Measurements from ENCODE around the gene NANS. TPM values are rescaled to one million over a fixed set of nuclear protein-coding genes. Genes with fewer than 3 reads are reported as not detected.
A peak's percentile ranks its signal among the peaks of the same experiment; 100 is the strongest.
"Not testable (repeated sequence)": the region's sequence is repeated elsewhere in the genome, so short reads cannot be mapped to it uniquely, and the experiment has no call there.

NANS gene
- total and polyA plus RNA-seq, 4 experiments from 2014 or later, result 22.1 to 55.3 (median 28.9) TPM

GRCh38 chr9:98074115-98074990, 17.8 kb downstream of the NANS start:
- DNase-seq, result peak; percentile 60 to 72 (median 62)
- Histone ChIP-seq H3K36me3 (ENCODE audit: insufficient read depth, low read length) (peaks cover 7% of the 10 kb centered on the region), H3K27ac (ENCODE audit: low read depth, low read length) (peak overlapping the region; percentile 67), H3K9me3 (ENCODE audit: control insufficient read depth in 1 of 2, low read length in 2 of 2) (no peaks in the 10 kb centered on the region), H3K27me3 (ENCODE audit: insufficient read depth, low read length) (no peaks in the 10 kb centered on the region), H3K4me3 (ENCODE audit: low read length in 2 of 2) (no peak overlapping the region), H3K4me1 (ENCODE audit: insufficient read depth, low read length) (peaks cover 31% of the 10 kb centered on the region)
- Mint-ChIP-seq H3K36me3 (peaks cover 11 to 27% of the 10 kb centered on the region in 2 donors), H3K4me3 (peak overlapping the region; percentile 52 to 89 (median 71)), H3K4me1 (peaks cover 24 to 43% (median 29%) of the 10 kb centered on the region in 4 donors), H3K27ac (peak overlapping the region; percentile 92 to 98 (median 96)), H3K9me3 (no peaks in the 10 kb centered on the region), H3K27me3 (no peaks in the 10 kb centered on the region)
- ChIA-PET POLR2A (ENCODE audit: partially characterized antibody) (interaction anchor here (0.6 to 3.7 kb wide), 12 partner anchors 17 to 189 kb away, joined by 3 to 36 read pairs (median 5); partner anchors contain the start of genes NANS, TBC1D2 and TRIM14), CTCF (ENCODE audit: partially characterized antibody) (interaction anchor here (0.7 to 5.5 kb wide), 33 partner anchors 9 to 701 kb away, joined by 3 to 54 read pairs (median 4); partner anchors contain the start of genes CORO2A, TBC1D2 and TRIM14)
- intact Hi-C loops (cut with micrococcal nuclease), result loop anchor here (1.0 kb wide), 5 partner anchors 44 to 189 kb away; no protein-coding TSS in a partner anchor

- POLR2A ChIA-PET (ENCODE audit: partially characterized antibody), result interaction anchor here (0.6 to 3.7 kb wide), 8 partner anchors 18 to 1443 kb away, joined by 4 to 36 read pairs (median 10); partner anchors contain the start of genes NANS, TBC1D2, TRIM14 and TRMO
- H3K36me3 ChIP-seq (ENCODE audit: insufficient read depth, low read length), result peaks cover 8% of the 10 kb centered on the region
- CTCF ChIA-PET (ENCODE audit: partially characterized antibody), result interaction anchor here (0.7 to 5.5 kb wide), 14 partner anchors 16 to 238 kb away, joined by 3 to 54 read pairs (median 15); partner anchors contain the start of genes CORO2A, TBC1D2 and TRIM14
Observed at GRCh38 chr9:98075332-98075805, 18.8 kb downstream of the NANS start.

GRCh38 chr9:98076514-98076890, 20.0 kb downstream of the NANS start:
- Histone ChIP-seq H3K27ac (ENCODE audit: low read depth, low read length) (peak overlapping the region; percentile 67), H3K36me3 (ENCODE audit: insufficient read depth, low read length) (peaks cover 19% of the 10 kb centered on the region), H3K4me1 (ENCODE audit: insufficient read depth, low read length) (peaks cover 36% of the 10 kb centered on the region)
- H3K4me1 Mint-ChIP-seq, result peaks cover 28 to 41% (median 32%) of the 10 kb centered on the region in 4 donors
- intact Hi-C loops (cut with micrococcal nuclease), result loop anchor here (1.0 kb wide), 1 partner anchor 26 kb away; no protein-coding TSS in a partner anchor
- H3K9me3 ChIP-seq (ENCODE audit: control insufficient read depth in 1 of 2, low read length in 2 of 2); H3K9me3 Mint-ChIP-seq; H3K27me3 Mint-ChIP-seq; H3K27me3 ChIP-seq (ENCODE audit: insufficient read depth, low read length); H3K4me3 ChIP-seq (ENCODE audit: low read length in 2 of 2); DNase-seq; H3K4me3 Mint-ChIP-seq: not testable (repeated sequence)
- ChIA-PET CTCF (ENCODE audit: partially characterized antibody) (interaction anchor here (0.6 to 5.3 kb wide), 6 partner anchors 13 to 186 kb away, joined by 3 to 54 read pairs (median 5); partner anchors contain the start of genes TRIM14 and TRMO), POLR2A (ENCODE audit: partially characterized antibody) (interaction anchor here (0.5 to 3.7 kb wide), 7 partner anchors 20 to 180 kb away, joined by 3 to 36 read pairs (median 5); partner anchors contain the start of genes CORO2A, TBC1D2 and TRIM14)
- peaks cover 18 to 39% of the 10 kb centered on the region in 2 donors for H3K36me3 Mint-ChIP-seq
- H3K27ac Mint-ChIP-seq, result peak overlapping the region; percentile 92 to 98 (median 95)

More at GRCh38 chr9:98075332-98075805, 18.8 kb downstream of the NANS start:
- H3K36me3 Mint-ChIP-seq, result peaks cover 17 to 33% of the 10 kb centered on the region in 2 donors
- peak in 1 of 5 donors; percentile 65 for DNase-seq
- H3K27me3 ChIP-seq (ENCODE audit: insufficient read depth, low read length), result no peaks in the 10 kb centered on the region
- no peaks in the 10 kb centered on the region for H3K9me3 ChIP-seq (ENCODE audit: control insufficient read depth in 1 of 2, low read length in 2 of 2)
- no peaks in the 10 kb centered on the region for H3K9me3 Mint-ChIP-seq
- H3K4me1 Mint-ChIP-seq, result peaks cover 25 to 43% (median 29%) of the 10 kb centered on the region in 4 donors
- H3K4me3 ChIP-seq (ENCODE audit: low read length in 2 of 2), result peak overlapping the region in 1 of 2 donors; percentile 23
- H3K27ac ChIP-seq (ENCODE audit: low read depth, low read length), result peak overlapping the region; percentile 67
- no peaks in the 10 kb centered on the region for H3K27me3 Mint-ChIP-seq
- intact Hi-C loops (cut with micrococcal nuclease), result loop anchor here (1.0 kb wide), 1 partner anchor 152 kb away; no protein-coding TSS in a partner anchor
- peak overlapping the region in 7 of 8 donors; percentile 21 to 89 (median 53) for H3K4me3 Mint-ChIP-seq
- peak overlapping the region; percentile 92 to 98 (median 95) for H3K27ac Mint-ChIP-seq
- H3K4me1 ChIP-seq (ENCODE audit: insufficient read depth, low read length), result peaks cover 31% of the 10 kb centered on the region

- no peaks in the 10 kb centered on the region for H3K9me3 Mint-ChIP-seq
- peaks cover 49% of the 10 kb centered on the region for H3K4me1 ChIP-seq (ENCODE audit: insufficient read depth, low read length)
- H3K27ac Mint-ChIP-seq, result peak overlapping the region in 5 of 7 donors; percentile 2 to 92 (median 90)
- no peaks in the 10 kb centered on the region for H3K9me3 ChIP-seq (ENCODE audit: control insufficient read depth in 1 of 2, low read length in 2 of 2)
- intact Hi-C loops (cut with micrococcal nuclease), result no loop called here
- no peak overlapping the region for H3K4me3 ChIP-seq (ENCODE audit: low read length in 2 of 2)
- peaks cover 26 to 63% of the 10 kb centered on the region in 2 donors for H3K36me3 Mint-ChIP-seq
- peaks cover 44 to 63% (median 52%) of the 10 kb centered on the region in 4 donors for H3K4me1 Mint-ChIP-seq
- H3K27me3 ChIP-seq (ENCODE audit: insufficient read depth, low read length), result no peaks in the 10 kb centered on the region
- H3K27me3 Mint-ChIP-seq, result no peaks in the 10 kb centered on the region
- DNase-seq, result no peak
- peaks cover 40% of the 10 kb centered on the region for H3K36me3 ChIP-seq (ENCODE audit: insufficient read depth, low read length)
- no peak overlapping the region for H3K27ac ChIP-seq (ENCODE audit: low read depth, low read length)
- H3K4me3 Mint-ChIP-seq, result no peak overlapping the region
- CTCF ChIA-PET (ENCODE audit: partially characterized antibody), result interaction anchor here (1.0 to 4.8 kb wide), 5 partner anchors 19 to 180 kb away, joined by 3 to 18 read pairs (median 4); partner anchors contain the start of gene TBC1D2
- POLR2A ChIA-PET (ENCODE audit: partially characterized antibody), result interaction anchor here (0.8 to 1.6 kb wide), 4 partner anchors 15 to 177 kb away, joined by 3 to 5 read pairs (median 5); partner anchors contain the start of gene TBC1D2
Observed at GRCh38 chr9:98078895-98079294, 22.4 kb downstream of the NANS start.

- H3K27ac ChIP-seq (ENCODE audit: low read depth, low read length), result no peak overlapping the region
- POLR2A ChIA-PET (ENCODE audit: partially characterized antibody), result interaction anchor here (0.8 to 1.7 kb wide), 2 partner anchors 14 to 38 kb away, joined by 3 to 4 read pairs; partner anchors contain the start of gene TRIM14
Observed at GRCh38 chr9:98080326-98080725, 23.8 kb downstream of the NANS start.

GRCh38 chr9:98080780-98081179, 24.2 kb downstream of the NANS start:
- H3K4me1 Mint-ChIP-seq, result peaks cover 31 to 55% (median 43%) of the 10 kb centered on the region in 4 donors
- DNase-seq, result no peak
- Histone ChIP-seq H3K4me3 (ENCODE audit: low read length in 2 of 2) (no peak overlapping the region), H3K27ac (ENCODE audit: low read depth, low read length) (no peak overlapping the region), H3K36me3 (ENCODE audit: insufficient read depth, low read length) (peaks cover 52% of the 10 kb centered on the region), H3K27me3 (ENCODE audit: insufficient read depth, low read length) (no peaks in the 10 kb centered on the region), H3K9me3 (ENCODE audit: control insufficient read depth in 1 of 2, low read length in 2 of 2) (no peaks in the 10 kb centered on the region), H3K4me1 (ENCODE audit: insufficient read depth, low read length) (peaks cover 31% of the 10 kb centered on the region)
- ChIA-PET CTCF (ENCODE audit: partially characterized antibody) (interaction anchor here (0.9 to 4.8 kb wide), 5 partner anchors 9 to 176 kb away, joined by 3 to 18 read pairs (median 6); partner anchors contain the start of genes TBC1D2 and TRIM14), POLR2A (ENCODE audit: partially characterized antibody) (interaction anchor here (0.8 to 1.8 kb wide), 3 partner anchors 13 to 175 kb away, joined by 3 to 4 read pairs (median 4); partner anchors contain the start of genes TBC1D2 and TRIM14)
- no peaks in the 10 kb centered on the region for H3K27me3 Mint-ChIP-seq
- peaks cover 39 to 78% of the 10 kb centered on the region in 2 donors for H3K36me3 Mint-ChIP-seq
- H3K9me3 Mint-ChIP-seq, result no peaks in the 10 kb centered on the region
- H3K4me3 Mint-ChIP-seq, result no peak overlapping the region
- peak overlapping the region; percentile 17 to 85 (median 81) for H3K27ac Mint-ChIP-seq
- intact Hi-C loops (cut with micrococcal nuclease), result no loop called here

More at GRCh38 chr9:98080326-98080725, 23.8 kb downstream of the NANS start:
- H3K27ac Mint-ChIP-seq, result peak overlapping the region in 5 of 7 donors; percentile 13 to 72 (median 22)
- intact Hi-C loops (cut with micrococcal nuclease), result no loop called here
- H3K27me3 Mint-ChIP-seq, result no peaks in the 10 kb centered on the region
- Histone ChIP-seq H3K4me1 (ENCODE audit: insufficient read depth, low read length) (peaks cover 36% of the 10 kb centered on the region), H3K36me3 (ENCODE audit: insufficient read depth, low read length) (peaks cover 48% of the 10 kb centered on the region), H3K27me3 (ENCODE audit: insufficient read depth, low read length) (no peaks in the 10 kb centered on the region), H3K4me3 (ENCODE audit: low read length in 2 of 2) (no peak overlapping the region), H3K9me3 (ENCODE audit: control insufficient read depth in 1 of 2, low read length in 2 of 2) (no peaks in the 10 kb centered on the region)
- H3K4me3 Mint-ChIP-seq, result no peak overlapping the region
- H3K4me1 Mint-ChIP-seq, result peaks cover 36 to 56% (median 47%) of the 10 kb centered on the region in 4 donors
- H3K36me3 Mint-ChIP-seq, result peaks cover 35 to 77% of the 10 kb centered on the region in 2 donors
- H3K9me3 Mint-ChIP-seq, result no peaks in the 10 kb centered on the region
- CTCF ChIA-PET (ENCODE audit: partially characterized antibody), result interaction anchor here (2.1 to 4.8 kb wide), 3 partner anchors 18 to 176 kb away, joined by 6 to 18 read pairs (median 9); partner anchors contain the start of genes TBC1D2 and TRIM14
- DNase-seq, result no peak

Data from CD4-positive, alpha-beta memory T cell (primary cell).